Measurements from ENCODE around the gene ZNF445.

The ZNF445 gene

GRCh38 chr3:44442596-44443309, 34.7 kb downstream of the ZNF445 start:
- no peak for DNase-seq (ENCODE audit: extremely low read depth, low read depth)
- no peak for TF ChIP-seq CTCF (IDR thresholded peaks at IDR 0.05; ENCODE audit: low read depth, low read length)

GRCh38 chr3:44439499-44440295, 37.8 kb downstream of the ZNF445 start:
- no peak for TF ChIP-seq CTCF (IDR thresholded peaks at IDR 0.05; ENCODE audit: low read depth, low read length)
- no peak for DNase-seq (ENCODE audit: extremely low read depth, low read depth)

GRCh38 chr3:44437800-44438199, 39.7 kb downstream of the ZNF445 start:
- DNase-seq (ENCODE audit: extremely low read depth, low read depth): no peak
- no peak for TF ChIP-seq CTCF (IDR thresholded peaks at IDR 0.05; ENCODE audit: low read depth, low read length)

GRCh38 chr3:44436181-44436580, 41.3 kb downstream of the ZNF445 start:
- no peak for DNase-seq (ENCODE audit: extremely low read depth, low read depth)
- no peak for TF ChIP-seq CTCF (IDR thresholded peaks at IDR 0.05; ENCODE audit: low read depth, low read length)

- no peak for DNase-seq (ENCODE audit: extremely low read depth, low read depth)
- TF ChIP-seq CTCF (IDR thresholded peaks at IDR 0.05; ENCODE audit: low read depth, low read length): no peak
Observed at GRCh38 chr3:44434834-44435510, 42.5 kb downstream of the ZNF445 start.

GRCh38 chr3:44430466-44430865, 47.0 kb downstream of the ZNF445 start:
- TF ChIP-seq CTCF (IDR thresholded peaks at IDR 0.05; ENCODE audit: low read depth, low read length): no peak
- no peak for DNase-seq (ENCODE audit: extremely low read depth, low read depth)

GRCh38 chr3:44429459-44429858, 48.0 kb downstream of the ZNF445 start:
- no peak for DNase-seq (ENCODE audit: extremely low read depth, low read depth)
- TF ChIP-seq CTCF (IDR thresholded peaks at IDR 0.05; ENCODE audit: low read depth, low read length): no peak
